GM12878 (cell line): ENCODE data around the gene VPS8. TPM values are rescaled to one million over a fixed set of nuclear protein-coding genes. Genes with fewer than 3 reads are reported as not detected.

Experiments
- ATAC-seq: fragments of 200-7000 bp; cut with Tn5 transposase; 3 replicates; pipeline ENCODE4 v1.9.1; 2020; ENCODE audit warnings: mild to moderate bottlenecking, moderate library complexity
- BruUV-seq: library from RNA; stranded (reverse); fragments of 400-500 nt; replicated peaks from 2 replicates; lab custom pipeline; 2021; lab: Mats Ljungman, UMichigan
- CTCF ChIA-PET: fragments of 300-600 bp; sonication (Branson Sonifier 250); formaldehyde crosslinking; extraction: SDS; loops from one replicate; lab custom pipeline; 2021; ENCODE audit warnings: inconsistent platforms; lab: Yijun Ruan, JAX
- POLR2A ChIA-PET: fragments of 350-600 bp; formaldehyde crosslinking; extraction: SDS; loops from one replicate; lab custom pipeline; 2021; ENCODE audit warnings: inconsistent platforms; lab: Charles Lee
- RAD21 ChIA-PET: fragments of 300-600 bp; sonication (Branson Sonifier 250); formaldehyde crosslinking; loops from one replicate; lab custom pipeline; 2023; ENCODE audit warnings: antibody characterized with exemption; ENCODE audit not compliant: unreplicated experiment; lab: Charles Lee
- SMC1A ChIA-PET: fragments of 300-600 bp; sonication (Branson Sonifier 250); formaldehyde crosslinking; loops from one replicate; lab custom pipeline; 2023; ENCODE audit not compliant: unreplicated experiment, uncharacterized antibody; lab: Charles Lee
- DNase-seq: peaks from one replicate; pipeline ENCODE4 v3.0.0-alpha.2; 2011; ENCODE audit warnings: low read depth, low spot score
- FAIRE-seq: peaks from 3 replicates; lab custom pipeline; 2011; peaks lifted over from hg19 to GRCh38; lab: Jason Lieb, UNC
- H2AFZ ChIP-seq: 2 replicates; pipeline ENCODE4 v1.6.0; 2011; ENCODE audit warnings: low read depth, low read length, control low read depth; ENCODE audit not compliant: control insufficient read depth
- H3K27ac ChIP-seq: 2 replicates; pipeline ENCODE4 v1.5.1; 2011; ENCODE audit warnings: control low read depth; ENCODE audit not compliant: control insufficient read depth, insufficient read depth
- H3K27me3 ChIP-seq, 2 experiments: replicated peaks in 1 of 2; 2 replicates each; pipeline versions ENCODE4 v1.6.0 to v1.6.1; 2011; ENCODE audit warnings: low read length in 1 of 2; ENCODE audit not compliant: control insufficient read depth in 2 of 2, insufficient read depth in 2 of 2
- H3K36me3 ChIP-seq, 2 experiments: 2 replicates each; pipeline ENCODE4 v1.5.1; 2011; ENCODE audit warnings: low read length in 1 of 2; ENCODE audit not compliant: control insufficient read depth in 2 of 2, insufficient read depth in 2 of 2
- H3K4me1 ChIP-seq: 2 replicates; pipeline ENCODE4 v1.6.1; 2011; ENCODE audit warnings: mild to moderate bottlenecking, low read length, moderate library complexity, mixed read lengths; ENCODE audit not compliant: control insufficient read depth, insufficient read depth
- H3K4me2 ChIP-seq: 2 replicates; pipeline ENCODE4 v1.6.0; 2011; ENCODE audit warnings: control low read depth; ENCODE audit not compliant: control insufficient read depth, insufficient read depth
- H3K4me3 ChIP-seq: fragments of 200-600 bp; sonication (generic); 2 replicates; pipeline ENCODE4 v1.5.1; 2016
- H3K79me2 ChIP-seq: 2 replicates; pipeline ENCODE4 v1.6.0; 2011; ENCODE audit warnings: low read length; ENCODE audit not compliant: control insufficient read depth, insufficient read depth
- H3K9ac ChIP-seq: 2 replicates; pipeline ENCODE4 v1.8.0; 2011; ENCODE audit warnings: low read length, control low read depth, mixed read lengths; ENCODE audit not compliant: control insufficient read depth, insufficient read depth
- H3K9me3 ChIP-seq: replicated peaks from 3 replicates; pipeline ENCODE4 v1.5.1; 2011; ENCODE audit warnings: mild to moderate bottlenecking, low read length; ENCODE audit not compliant: control insufficient read depth, insufficient read depth
- H4K20me1 ChIP-seq: 2 replicates; pipeline ENCODE4 v1.6.0; 2011; ENCODE audit not compliant: control insufficient read depth, insufficient read depth
- BMI1 ChIP-seq: fragments of 450-650 bp; IDR thresholded peaks from 2 replicates; pipeline ENCODE4 v1.6.1; 2016; ENCODE audit warnings: mild to moderate bottlenecking, moderate library complexity, borderline replicate concordance
- BRCA1 ChIP-seq: IDR thresholded peaks from 2 replicates; pipeline ENCODE4 v1.6.1; 2011; ENCODE audit warnings: low read depth, low read length, improper control_type of control experiment
- CBX3 ChIP-seq: fragments of 200-600 bp; sonication (generic); IDR thresholded peaks from 2 replicates; pipeline ENCODE4 v1.6.1; 2016; ENCODE audit warnings: low read depth, borderline replicate concordance
- CREM ChIP-seq: IDR thresholded peaks from 2 replicates; pipeline ENCODE4 v1.6.1; 2014; ENCODE audit warnings: antibody characterized with exemption, low read depth
- EED ChIP-seq: sonication (generic); IDR thresholded peaks from 2 replicates; pipeline ENCODE4 v1.6.1; 2016; ENCODE audit warnings: antibody characterized with exemption, low read depth
- ESRRA ChIP-seq: IDR thresholded peaks from 2 replicates; pipeline ENCODE4 v1.6.1; 2012; ENCODE audit warnings: mild to moderate bottlenecking, low read length, improper control_type of control experiment
- HCFC1 ChIP-seq: fragments of 150-350 bp; IDR thresholded peaks from 2 replicates; pipeline ENCODE4 v1.6.1; 2014; ENCODE audit warnings: low read length
- NFIC ChIP-seq: IDR thresholded peaks from 2 replicates; pipeline ENCODE4 v1.6.1; 2012; ENCODE audit warnings: low read depth, mild to moderate bottlenecking, inconsistent platforms, low read length, moderate library complexity
- SIN3A ChIP-seq: IDR thresholded peaks from 2 replicates; pipeline ENCODE4 v1.6.1; 2012; ENCODE audit warnings: low read depth, low read length, improper control_type of control experiment
- SMC3 ChIP-seq: IDR thresholded peaks from 2 replicates; pipeline ENCODE4 v1.6.1; 2011; ENCODE audit warnings: low read length, improper control_type of control experiment, borderline replicate concordance
- SUPT20H ChIP-seq: IDR thresholded peaks from 2 replicates; pipeline ENCODE4 v1.6.1; 2011; ENCODE audit warnings: low read depth, mild to moderate bottlenecking, low read length, moderate library complexity, borderline replicate concordance; ENCODE audit not compliant: control insufficient read depth
- ZNF592 ChIP-seq: fragments of 450-650 bp; IDR thresholded peaks from 2 replicates; pipeline ENCODE4 v1.6.1; 2017; ENCODE audit warnings: mild to moderate bottlenecking, moderate library complexity
- WGBS: methylation state at CpG from one replicate; pipeline ENCODE4 v1.1.6; 2016; ENCODE audit warnings: low lambda C conversion rate; ENCODE audit not compliant: insufficient replicate concordance, insufficient coverage; ENCODE audit errors: missing lambda C conversion rate; 5-methylcytosine and 5-hydroxymethylcytosine counted together
- in situ Hi-C: fragments of 300-500 bp; cut with MboI; formaldehyde crosslinking; loops from 9 replicates; pipeline ENCODE4 v1.14.3; 2018; ENCODE audit warnings: mixed read lengths
- intact Hi-C: fragments of 100-400 bp; cut with micrococcal nuclease; formaldehyde crosslinking; loops from one replicate; pipeline ENCODE4 v1.14.2; 2022; ENCODE audit not compliant: unreplicated experiment
- polyA plus RNA-seq, 11 experiments: library from polyadenylated mRNA; depleted of rRNA in 4 of 11; unstranded in 6 of 11; stranded (reverse) in 5 of 11; fragments of >200 nt; fragmentation: Nextera tagmentation in 4 of 11; fragmentation: Illumina TruSeq in 1 of 11; extraction: Ambion mirVana in 4 of 11; extraction: Trizol in 1 of 11; gene quantifications; 1 replicate in 1 of 11; 2 replicates in 10 of 11; pipeline versions ENCODE4 v1.2.1 to v1.2.3, GENCODE V29; 2011 to 2016; ENCODE audit warnings: inconsistent platforms in 2 of 11, missing spikeins in 2 of 11, low read depth in 1 of 11
- total RNA-seq, 4 experiments: library from RNA; depleted of rRNA in 3 of 4; stranded (reverse); fragments of >200 nt in 3 of 4; fragmentation: Illumina TruSeq in 1 of 4; extraction: Trizol in 1 of 4; gene quantifications; 2 replicates each; pipeline versions ENCODE4 v1.2.1 to v1.2.3, GENCODE V29; 2013 to 2021
- TF ChIP-seq, protein P1 (sequence below): fragments of 450-650 bp; IDR thresholded peaks from 2 replicates; pipeline ENCODE4 v1.6.1; 2016; ENCODE audit warnings: mild to moderate bottlenecking

VPS8 gene
- total and polyA plus RNA-seq, 10 of the 15 experiments (the other 5 are each of a cell fraction or from before 2014, with no cell fraction given) = 8.9 to 34.7 (median 20.9) TPM

GRCh38 chr3:184786280-184786941 is 25.6 kb upstream of the VPS8 start:
- CTCF ChIA-PET = interaction anchor here (1.3 to 3.7 kb wide), 3 partner anchors 10 to 225 kb away, joined by 3 to 15 read pairs (median 5); partner anchors contain the start of gene EPHB3
- TF ChIP-seq CBX3 (no peak), EED (no peak), BRCA1 (no peak), SUPT20H (no peak), NFIC (no peak), ZNF592 (no peak), CREM (no peak), BMI1 (no peak), HCFC1 (no peak), SIN3A (no peak), SMC3 (no peak), ESRRA (no peak)
- TF ChIP-seq, protein P1, sequence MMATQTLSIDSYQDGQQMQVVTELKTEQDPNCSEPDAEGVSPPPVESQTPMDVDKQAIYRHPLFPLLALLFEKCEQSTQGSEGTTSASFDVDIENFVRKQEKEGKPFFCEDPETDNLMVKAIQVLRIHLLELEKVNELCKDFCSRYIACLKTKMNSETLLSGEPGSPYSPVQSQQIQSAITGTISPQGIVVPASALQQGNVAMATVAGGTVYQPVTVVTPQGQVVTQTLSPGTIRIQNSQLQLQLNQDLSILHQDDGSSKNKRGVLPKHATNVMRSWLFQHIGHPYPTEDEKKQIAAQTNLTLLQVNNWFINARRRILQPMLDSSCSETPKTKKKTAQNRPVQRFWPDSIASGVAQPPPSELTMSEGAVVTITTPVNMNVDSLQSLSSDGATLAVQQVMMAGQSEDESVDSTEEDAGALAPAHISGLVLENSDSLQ = no peak
- POLR2A ChIA-PET = no interaction called here
- no peak overlapping the region for H3K27ac ChIP-seq
- FAIRE-seq (no peak), ATAC-seq (peak; percentile 54), DNase-seq (no peak)
- RAD21 ChIA-PET = interaction anchor here (1.7 kb wide), 1 partner anchor 225 kb away, joined by 6 read pairs; the partner anchor contains the start of gene EPHB3
- no peak overlapping the region for H3K4me3 ChIP-seq
- no peak overlapping the region for H3K9ac ChIP-seq
- in situ Hi-C loops = no loop called here
- H3K4me2 ChIP-seq = no peak overlapping the region; the same call in 1 of the 2 replicates
- SMC1A ChIA-PET = interaction anchor here (1.0 kb wide), 1 partner anchor 17 kb away, joined by 3 read pairs; no protein-coding TSS in a partner anchor
- H4K20me1 ChIP-seq = no peaks in the 10 kb centered on the region
- no TSS peak for BruUV-seq
- WGBS = 10% methylated on average over 10 of the region's 10 CpGs
- H3K4me1 ChIP-seq = no peaks in the 10 kb centered on the region
- H2AFZ ChIP-seq = peak overlapping the region; percentile 28; the same call in 1 of the 2 replicates
- H3K36me3 ChIP-seq = no peaks in the 10 kb centered on the region
- intact Hi-C loops = no loop called here
- H3K27me3 ChIP-seq = no peaks in the 10 kb centered on the region
- no peaks in the 10 kb centered on the region for H3K79me2 ChIP-seq
- H3K9me3 ChIP-seq = no peaks in the 10 kb centered on the region
